GM12878 (cell line): ENCODE data around the gene CDH4. TPM values are rescaled to one million over a fixed set of nuclear protein-coding genes. Genes with fewer than 3 reads are reported as not detected.

Experiments
- ATAC-seq: fragments of 200-7000 bp; cut with Tn5 transposase; 3 replicates; pipeline ENCODE4 v1.9.1; 2020; ENCODE audit warnings: mild to moderate bottlenecking, moderate library complexity
- BruUV-seq: library from RNA; stranded (reverse); fragments of 400-500 nt; replicated peaks from 2 replicates; lab custom pipeline; 2021; lab: Mats Ljungman, UMichigan
- CTCF ChIA-PET: fragments of 300-600 bp; sonication (Branson Sonifier 250); formaldehyde crosslinking; extraction: SDS; loops from one replicate; lab custom pipeline; 2021; ENCODE audit warnings: inconsistent platforms; lab: Yijun Ruan, JAX
- POLR2A ChIA-PET: fragments of 350-600 bp; formaldehyde crosslinking; extraction: SDS; loops from one replicate; lab custom pipeline; 2021; ENCODE audit warnings: inconsistent platforms; lab: Charles Lee
- RAD21 ChIA-PET: fragments of 300-600 bp; sonication (Branson Sonifier 250); formaldehyde crosslinking; loops from one replicate; lab custom pipeline; 2023; ENCODE audit warnings: antibody characterized with exemption; ENCODE audit not compliant: unreplicated experiment; lab: Charles Lee
- SMC1A ChIA-PET: fragments of 300-600 bp; sonication (Branson Sonifier 250); formaldehyde crosslinking; loops from one replicate; lab custom pipeline; 2023; ENCODE audit not compliant: unreplicated experiment, uncharacterized antibody; lab: Charles Lee
- DNase-seq: peaks from one replicate; pipeline ENCODE4 v3.0.0-alpha.2; 2011; ENCODE audit warnings: low read depth, low spot score
- FAIRE-seq: peaks from 3 replicates; lab custom pipeline; 2011; peaks lifted over from hg19 to GRCh38; lab: Jason Lieb, UNC
- H2AFZ ChIP-seq: 2 replicates; pipeline ENCODE4 v1.6.0; 2011; ENCODE audit warnings: low read depth, low read length, control low read depth; ENCODE audit not compliant: control insufficient read depth
- H3K27ac ChIP-seq: 2 replicates; pipeline ENCODE4 v1.5.1; 2011; ENCODE audit warnings: control low read depth; ENCODE audit not compliant: control insufficient read depth, insufficient read depth
- H3K27me3 ChIP-seq, 2 experiments: replicated peaks in 1 of 2; 2 replicates each; pipeline versions ENCODE4 v1.6.0 to v1.6.1; 2011; ENCODE audit warnings: low read length in 1 of 2; ENCODE audit not compliant: control insufficient read depth in 2 of 2, insufficient read depth in 2 of 2
- H3K36me3 ChIP-seq, 2 experiments: 2 replicates each; pipeline ENCODE4 v1.5.1; 2011; ENCODE audit warnings: low read length in 1 of 2; ENCODE audit not compliant: control insufficient read depth in 2 of 2, insufficient read depth in 2 of 2
- H3K4me1 ChIP-seq: 2 replicates; pipeline ENCODE4 v1.6.1; 2011; ENCODE audit warnings: mild to moderate bottlenecking, low read length, moderate library complexity, mixed read lengths; ENCODE audit not compliant: control insufficient read depth, insufficient read depth
- H3K4me2 ChIP-seq: 2 replicates; pipeline ENCODE4 v1.6.0; 2011; ENCODE audit warnings: control low read depth; ENCODE audit not compliant: control insufficient read depth, insufficient read depth
- H3K4me3 ChIP-seq: fragments of 200-600 bp; sonication (generic); 2 replicates; pipeline ENCODE4 v1.5.1; 2016
- H3K79me2 ChIP-seq: 2 replicates; pipeline ENCODE4 v1.6.0; 2011; ENCODE audit warnings: low read length; ENCODE audit not compliant: control insufficient read depth, insufficient read depth
- H3K9ac ChIP-seq: 2 replicates; pipeline ENCODE4 v1.8.0; 2011; ENCODE audit warnings: low read length, control low read depth, mixed read lengths; ENCODE audit not compliant: control insufficient read depth, insufficient read depth
- H3K9me3 ChIP-seq: replicated peaks from 3 replicates; pipeline ENCODE4 v1.5.1; 2011; ENCODE audit warnings: mild to moderate bottlenecking, low read length; ENCODE audit not compliant: control insufficient read depth, insufficient read depth
- H4K20me1 ChIP-seq: 2 replicates; pipeline ENCODE4 v1.6.0; 2011; ENCODE audit not compliant: control insufficient read depth, insufficient read depth
- CBFB ChIP-seq: IDR thresholded peaks from 2 replicates; pipeline ENCODE4 v1.6.1; 2016; ENCODE audit warnings: antibody characterized with exemption, low read depth
- EGR1 ChIP-seq, 2 experiments: IDR thresholded peaks; 1 replicate in 1 of 2; 2 replicates in 1 of 2; pipeline ENCODE4 v1.6.1; 2011 to 2012; ENCODE audit warnings: low read depth in 2 of 2, low read length in 2 of 2, borderline replicate concordance in 1 of 2, mild to moderate bottlenecking in 1 of 2, moderate library complexity in 1 of 2
- KDM1A ChIP-seq: fragments of 200-600 bp; sonication (generic); IDR thresholded peaks from 2 replicates; pipeline ENCODE4 v1.6.1; 2016; ENCODE audit warnings: borderline replicate concordance
- KLF5 ChIP-seq: fragments of 450-650 bp; IDR thresholded peaks from 2 replicates; pipeline ENCODE4 v1.6.1; 2014; ENCODE audit warnings: mild to moderate bottlenecking; ENCODE audit not compliant: partially characterized antibody
- NFIC ChIP-seq: IDR thresholded peaks from 2 replicates; pipeline ENCODE4 v1.6.1; 2012; ENCODE audit warnings: low read depth, mild to moderate bottlenecking, inconsistent platforms, low read length, moderate library complexity
- PAX8 ChIP-seq: fragments of 450-650 bp; IDR thresholded peaks from 2 replicates; pipeline ENCODE4 v1.6.1; 2017; ENCODE audit warnings: mild to moderate bottlenecking, moderate library complexity
- PBX3 ChIP-seq: IDR thresholded peaks from 2 replicates; pipeline ENCODE4 v1.6.1; 2011; ENCODE audit warnings: mild to moderate bottlenecking, low read depth, low read length, moderate library complexity; ENCODE audit not compliant: insufficient replicate concordance
- RELA ChIP-seq: fragments of 450-650 bp; IDR thresholded peaks from 2 replicates; pipeline ENCODE4 v1.8.0; 2014; ENCODE audit warnings: borderline replicate concordance; ENCODE audit not compliant: partially characterized antibody
- RELB ChIP-seq: fragments of 450-650 bp; IDR thresholded peaks from 2 replicates; pipeline ENCODE4 v1.6.1; 2017; ENCODE audit warnings: low read depth, mild to moderate bottlenecking, moderate library complexity
- SIX5 ChIP-seq: IDR thresholded peaks from 2 replicates; pipeline ENCODE4 v1.6.1; 2011; ENCODE audit warnings: mild to moderate bottlenecking, low read depth, low read length, moderate library complexity; ENCODE audit not compliant: severe bottlenecking
- SUZ12 ChIP-seq: fragments of 200-600 bp; sonication (generic); IDR thresholded peaks from one replicate; pipeline ENCODE4 v1.6.1; 2018; ENCODE audit warnings: antibody characterized with exemption, mild to moderate bottlenecking; ENCODE audit not compliant: unreplicated experiment
- ZNF274 ChIP-seq: IDR thresholded peaks from one replicate; pipeline ENCODE4 v1.8.0; 2011; ENCODE audit not compliant: insufficient read length, insufficient read depth
- WGBS: methylation state at CpG from one replicate; pipeline ENCODE4 v1.1.6; 2016; ENCODE audit warnings: low lambda C conversion rate; ENCODE audit not compliant: insufficient replicate concordance, insufficient coverage; ENCODE audit errors: missing lambda C conversion rate; 5-methylcytosine and 5-hydroxymethylcytosine counted together
- in situ Hi-C: fragments of 300-500 bp; cut with MboI; formaldehyde crosslinking; loops from 9 replicates; pipeline ENCODE4 v1.14.3; 2018; ENCODE audit warnings: mixed read lengths
- intact Hi-C: fragments of 100-400 bp; cut with micrococcal nuclease; formaldehyde crosslinking; loops from one replicate; pipeline ENCODE4 v1.14.2; 2022; ENCODE audit not compliant: unreplicated experiment
- polyA plus RNA-seq, 11 experiments: library from polyadenylated mRNA; depleted of rRNA in 4 of 11; unstranded in 6 of 11; stranded (reverse) in 5 of 11; fragments of >200 nt; fragmentation: Nextera tagmentation in 4 of 11; fragmentation: Illumina TruSeq in 1 of 11; extraction: Ambion mirVana in 4 of 11; extraction: Trizol in 1 of 11; gene quantifications; 1 replicate in 1 of 11; 2 replicates in 10 of 11; pipeline versions ENCODE4 v1.2.1 to v1.2.3, GENCODE V29; 2011 to 2016; ENCODE audit warnings: inconsistent platforms in 2 of 11, missing spikeins in 2 of 11, low read depth in 1 of 11
- total RNA-seq, 4 experiments: library from RNA; depleted of rRNA in 3 of 4; stranded (reverse); fragments of >200 nt in 3 of 4; fragmentation: Illumina TruSeq in 1 of 4; extraction: Trizol in 1 of 4; gene quantifications; 2 replicates each; pipeline versions ENCODE4 v1.2.1 to v1.2.3, GENCODE V29; 2013 to 2021
- TF ChIP-seq, protein P1 (sequence below): fragments of 450-650 bp; IDR thresholded peaks from 2 replicates; pipeline ENCODE4 v1.6.1; 2017; ENCODE audit warnings: mild to moderate bottlenecking, moderate library complexity
- TF ChIP-seq, protein P2 (sequence below): fragments of 450-650 bp; IDR thresholded peaks from 2 replicates; pipeline ENCODE4 v1.6.1; 2017; ENCODE audit warnings: borderline replicate concordance

The CDH4 gene
- total and polyA plus RNA-seq, 10 of the 15 experiments (the other 5 are each of a cell fraction or from before 2014, with no cell fraction given) = not detected

DNA sequence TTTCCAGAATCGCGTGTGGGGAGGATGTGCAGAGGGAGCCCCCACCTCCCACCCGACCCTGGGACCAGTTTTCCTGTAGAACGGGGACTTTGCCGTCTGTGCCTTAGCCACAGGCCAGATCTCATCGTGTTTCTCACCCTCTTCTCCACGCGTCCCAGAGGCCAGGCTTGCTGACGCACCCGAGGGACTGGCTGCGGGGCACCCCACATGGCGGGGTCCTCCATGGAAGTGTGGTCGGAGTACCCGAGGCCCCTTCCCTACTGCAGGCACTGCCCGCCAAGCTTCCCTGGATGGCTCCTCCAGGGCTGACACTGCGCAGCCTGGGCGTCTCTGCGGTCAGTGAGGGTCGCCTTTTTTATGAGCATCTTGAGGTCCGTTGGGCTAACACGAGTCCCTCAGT, 346.5 kb downstream of the CDH4 start:
- H3K9ac ChIP-seq = no peak overlapping the region
- H3K4me3 ChIP-seq = no peak overlapping the region
- H3K27me3 ChIP-seq = no peaks in the 10 kb centered on the region
- H3K79me2 ChIP-seq = no peaks in the 10 kb centered on the region
- no peaks in the 10 kb centered on the region for H3K36me3 ChIP-seq
- BruUV-seq = no TSS peak
- no peaks in the 10 kb centered on the region for H3K4me1 ChIP-seq
- H4K20me1 ChIP-seq = no peaks in the 10 kb centered on the region
- H3K4me2 ChIP-seq = no peak overlapping the region
- peaks cover 4% of the 10 kb centered on the region; the same call in 1 of the 3 replicates for H3K9me3 ChIP-seq
- CTCF ChIA-PET = no interaction called here
- H3K27ac ChIP-seq = no peak overlapping the region
- intact Hi-C loops (no loop called here), in situ Hi-C loops (no loop called here)
- SMC1A ChIA-PET = no interaction called here
- DNase-seq (no peak), FAIRE-seq (no peak), ATAC-seq (no peak)
- POLR2A ChIA-PET = no interaction called here
- WGBS = 51% methylated on average over 16 of the region's 21 CpGs
- H2AFZ ChIP-seq = no peak overlapping the region
- RAD21 ChIA-PET = no interaction called here
- TF ChIP-seq, protein P1, sequence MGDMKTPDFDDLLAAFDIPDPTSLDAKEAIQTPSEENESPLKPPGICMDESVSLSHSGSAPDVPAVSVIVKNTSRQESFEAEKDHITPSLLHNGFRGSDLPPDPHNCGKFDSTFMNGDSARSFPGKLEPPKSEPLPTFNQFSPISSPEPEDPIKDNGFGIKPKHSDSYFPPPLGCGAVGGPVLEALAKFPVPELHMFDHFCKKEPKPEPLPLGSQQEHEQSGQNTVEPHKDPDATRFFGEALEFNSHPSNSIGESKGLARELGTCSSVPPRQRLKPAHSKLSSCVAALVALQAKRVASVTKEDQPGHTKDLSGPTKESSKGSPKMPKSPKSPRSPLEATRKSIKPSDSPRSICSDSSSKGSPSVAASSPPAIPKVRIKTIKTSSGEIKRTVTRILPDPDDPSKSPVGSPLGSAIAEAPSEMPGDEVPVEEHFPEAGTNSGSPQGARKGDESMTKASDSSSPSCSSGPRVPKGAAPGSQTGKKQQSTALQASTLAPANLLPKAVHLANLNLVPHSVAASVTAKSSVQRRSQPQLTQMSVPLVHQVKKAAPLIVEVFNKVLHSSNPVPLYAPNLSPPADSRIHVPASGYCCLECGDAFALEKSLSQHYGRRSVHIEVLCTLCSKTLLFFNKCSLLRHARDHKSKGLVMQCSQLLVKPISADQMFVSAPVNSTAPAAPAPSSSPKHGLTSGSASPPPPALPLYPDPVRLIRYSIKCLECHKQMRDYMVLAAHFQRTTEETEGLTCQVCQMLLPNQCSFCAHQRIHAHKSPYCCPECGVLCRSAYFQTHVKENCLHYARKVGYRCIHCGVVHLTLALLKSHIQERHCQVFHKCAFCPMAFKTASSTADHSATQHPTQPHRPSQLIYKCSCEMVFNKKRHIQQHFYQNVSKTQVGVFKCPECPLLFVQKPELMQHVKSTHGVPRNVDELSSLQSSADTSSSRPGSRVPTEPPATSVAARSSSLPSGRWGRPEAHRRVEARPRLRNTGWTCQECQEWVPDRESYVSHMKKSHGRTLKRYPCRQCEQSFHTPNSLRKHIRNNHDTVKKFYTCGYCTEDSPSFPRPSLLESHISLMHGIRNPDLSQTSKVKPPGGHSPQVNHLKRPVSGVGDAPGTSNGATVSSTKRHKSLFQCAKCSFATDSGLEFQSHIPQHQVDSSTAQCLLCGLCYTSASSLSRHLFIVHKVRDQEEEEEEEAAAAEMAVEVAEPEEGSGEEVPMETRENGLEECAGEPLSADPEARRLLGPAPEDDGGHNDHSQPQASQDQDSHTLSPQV = no peak
- TF ChIP-seq, protein P2, sequence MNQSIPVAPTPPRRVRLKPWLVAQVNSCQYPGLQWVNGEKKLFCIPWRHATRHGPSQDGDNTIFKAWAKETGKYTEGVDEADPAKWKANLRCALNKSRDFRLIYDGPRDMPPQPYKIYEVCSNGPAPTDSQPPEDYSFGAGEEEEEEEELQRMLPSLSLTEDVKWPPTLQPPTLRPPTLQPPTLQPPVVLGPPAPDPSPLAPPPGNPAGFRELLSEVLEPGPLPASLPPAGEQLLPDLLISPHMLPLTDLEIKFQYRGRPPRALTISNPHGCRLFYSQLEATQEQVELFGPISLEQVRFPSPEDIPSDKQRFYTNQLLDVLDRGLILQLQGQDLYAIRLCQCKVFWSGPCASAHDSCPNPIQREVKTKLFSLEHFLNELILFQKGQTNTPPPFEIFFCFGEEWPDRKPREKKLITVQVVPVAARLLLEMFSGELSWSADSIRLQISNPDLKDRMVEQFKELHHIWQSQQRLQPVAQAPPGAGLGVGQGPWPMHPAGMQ = no peak
- TF ChIP-seq PBX3 (no peak), EGR1 (IDR thresholded peaks at IDR 0.05; ENCODE audit: borderline replicate concordance in 1 of 2, low read depth in 2 of 2, low read length in 2 of 2) (no peak), CBFB (no peak), SIX5 (no peak), ZNF274 (no peak), KDM1A (no peak), RELB (no peak), PAX8 (no peak), RELA (no peak), NFIC (no peak), SUZ12 (no peak), KLF5 (no peak)
